ENCODE results near the gene SCNN1A.

Gene SCNN1A

GRCh38 chr12:6375269-6376078 is at the start of gene SCNN1A:
SCNN1A (minus strand) TSS chr12:6375563; CDS start chr12:6374783, 780 bp downstream.
- peak within 1 kb of the TSS; percentile 82 for H3K27ac Mint-ChIP-seq
- H3K27me3 Mint-ChIP-seq = peaks cover 3% of the 10 kb centered on the region
- H3K4me3 Mint-ChIP-seq = peak within 1 kb of the TSS; percentile 52
- H3K4me1 Mint-ChIP-seq (ENCODE audit: low read depth) = peaks cover 35% of the 10 kb centered on the region
- H3K36me3 Mint-ChIP-seq (ENCODE audit: low read depth) = no peaks in the 10 kb centered on the region
- H3K9me3 Mint-ChIP-seq = no peaks in the 10 kb centered on the region

GRCh38 chr12:6424866-6425265 is 49.5 kb upstream of the SCNN1A start:
- H3K9me3 Mint-ChIP-seq = no peaks in the 10 kb centered on the region
- peak overlapping the region; percentile 93 for H3K27ac Mint-ChIP-seq
- no peaks in the 10 kb centered on the region for H3K27me3 Mint-ChIP-seq
- H3K36me3 Mint-ChIP-seq (ENCODE audit: low read depth) = no peaks in the 10 kb centered on the region
- H3K4me3 Mint-ChIP-seq = peak overlapping the region; percentile 52
- H3K4me1 Mint-ChIP-seq (ENCODE audit: low read depth) = peaks cover 61% of the 10 kb centered on the region

DNA sequence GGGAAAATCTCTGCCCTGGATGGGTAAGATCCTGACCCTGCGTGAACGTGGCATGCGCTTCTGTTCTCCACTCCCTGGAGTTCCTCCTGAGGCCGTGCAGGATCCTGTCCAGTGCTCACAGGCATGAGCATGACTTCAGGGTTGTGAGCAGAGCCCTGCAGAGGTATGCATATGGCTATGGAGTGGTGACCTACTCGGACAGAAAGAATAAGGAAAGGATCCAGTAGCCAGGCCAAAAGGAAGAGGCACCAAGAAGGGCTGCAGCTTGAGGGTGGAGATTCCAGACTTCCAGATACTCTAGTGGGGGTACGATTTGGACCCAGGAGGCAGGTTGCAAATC is 48.6 kb upstream of the SCNN1A start:
- no peaks in the 10 kb centered on the region for H3K36me3 Mint-ChIP-seq (ENCODE audit: low read depth)
- no peaks in the 10 kb centered on the region for H3K9me3 Mint-ChIP-seq
- peak overlapping the region; percentile 65 for H3K4me3 Mint-ChIP-seq
- peaks cover 56% of the 10 kb centered on the region for H3K4me1 Mint-ChIP-seq (ENCODE audit: low read depth)
- peak overlapping the region; percentile 95 for H3K27ac Mint-ChIP-seq
- no peaks in the 10 kb centered on the region for H3K27me3 Mint-ChIP-seq

DNA sequence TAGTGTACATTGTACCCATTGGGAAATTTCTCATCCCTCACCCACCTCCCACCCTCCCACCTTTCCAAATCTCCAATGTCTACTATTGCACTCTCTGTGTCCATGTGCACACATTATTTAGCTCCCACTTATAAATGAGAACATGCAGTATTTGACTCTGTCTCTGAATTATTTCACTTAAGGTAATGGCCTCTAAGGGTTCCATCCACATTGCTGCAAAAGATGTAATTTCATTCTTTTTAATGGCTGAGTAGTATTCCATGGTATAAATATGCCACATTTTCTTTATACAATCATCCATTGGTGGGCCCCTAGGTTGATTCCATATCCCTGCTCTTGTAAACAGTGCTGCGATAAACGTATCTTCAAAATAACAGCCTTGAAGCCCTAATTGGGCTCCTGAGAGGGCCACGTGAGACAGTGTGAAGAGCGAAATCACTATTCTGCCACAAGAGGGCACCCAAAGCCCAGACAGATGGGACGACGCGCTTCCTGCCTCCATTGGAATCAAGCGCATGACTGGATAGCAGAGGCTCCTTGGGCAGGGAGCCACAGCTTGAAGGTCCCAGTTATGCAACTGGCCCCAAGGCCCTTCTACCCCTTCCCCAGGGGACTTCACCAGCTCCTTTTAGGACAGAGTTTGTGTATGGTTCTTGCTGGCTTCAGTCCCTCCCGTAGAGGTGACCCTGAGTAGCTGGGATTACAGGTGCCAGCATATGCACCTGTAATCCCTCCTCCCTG is 48.1 kb upstream of the SCNN1A start:
- no peaks in the 10 kb centered on the region for H3K36me3 Mint-ChIP-seq (ENCODE audit: low read depth)
- no peaks in the 10 kb centered on the region for H3K9me3 Mint-ChIP-seq
- H3K27ac Mint-ChIP-seq = peak overlapping the region; percentile 95
- peaks cover 53% of the 10 kb centered on the region for H3K4me1 Mint-ChIP-seq (ENCODE audit: low read depth)
- no peaks in the 10 kb centered on the region for H3K27me3 Mint-ChIP-seq
- peak overlapping the region; percentile 65 for H3K4me3 Mint-ChIP-seq

GRCh38 chr12:6420364-6420763 is 45.0 kb upstream of the SCNN1A start:
- no peaks in the 10 kb centered on the region for H3K27me3 Mint-ChIP-seq

GRCh38 chr12:6418796-6419195 is 43.4 kb upstream of the SCNN1A start:
- Mint-ChIP-seq H3K4me3 (no peak overlapping the region), H3K36me3 (ENCODE audit: low read depth) (no peaks in the 10 kb centered on the region), H3K4me1 (ENCODE audit: low read depth) (peaks cover 20% of the 10 kb centered on the region), H3K27me3 (no peaks in the 10 kb centered on the region), H3K9me3 (no peaks in the 10 kb centered on the region), H3K27ac (no peak overlapping the region)

More at GRCh38 chr12:6420364-6420763, 45.0 kb upstream of the SCNN1A start:
- Mint-ChIP-seq H3K4me1 (ENCODE audit: low read depth) (peaks cover 35% of the 10 kb centered on the region), H3K4me3 (no peak overlapping the region), H3K9me3 (no peaks in the 10 kb centered on the region), H3K27ac (no peak overlapping the region), H3K36me3 (ENCODE audit: low read depth) (no peaks in the 10 kb centered on the region)

DNA sequence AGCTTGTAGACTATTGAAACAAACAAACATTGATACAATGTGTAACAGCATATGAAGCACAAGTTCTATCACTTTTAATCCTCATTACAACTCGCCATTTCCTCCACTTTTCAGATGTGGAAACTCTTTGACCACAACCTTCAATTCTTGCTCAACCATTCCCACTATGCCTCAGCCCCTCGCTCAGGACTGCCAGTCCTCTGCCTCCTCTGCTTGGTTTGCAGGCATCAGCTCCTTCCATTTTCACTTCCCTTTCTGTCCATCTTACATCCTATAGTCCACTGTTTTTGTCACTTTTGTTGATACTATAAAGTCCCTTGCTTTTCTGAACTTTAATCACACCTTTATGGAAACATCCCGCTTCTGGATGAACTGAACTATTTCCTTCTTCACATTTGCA is 41.2 kb upstream of the SCNN1A start:
- Mint-ChIP-seq H3K4me1 (ENCODE audit: low read depth) (peaks cover 13% of the 10 kb centered on the region), H3K27ac (peak overlapping the region; percentile 54), H3K9me3 (no peaks in the 10 kb centered on the region), H3K36me3 (ENCODE audit: low read depth) (no peaks in the 10 kb centered on the region), H3K27me3 (no peaks in the 10 kb centered on the region), H3K4me3 (no peak overlapping the region)

DNA sequence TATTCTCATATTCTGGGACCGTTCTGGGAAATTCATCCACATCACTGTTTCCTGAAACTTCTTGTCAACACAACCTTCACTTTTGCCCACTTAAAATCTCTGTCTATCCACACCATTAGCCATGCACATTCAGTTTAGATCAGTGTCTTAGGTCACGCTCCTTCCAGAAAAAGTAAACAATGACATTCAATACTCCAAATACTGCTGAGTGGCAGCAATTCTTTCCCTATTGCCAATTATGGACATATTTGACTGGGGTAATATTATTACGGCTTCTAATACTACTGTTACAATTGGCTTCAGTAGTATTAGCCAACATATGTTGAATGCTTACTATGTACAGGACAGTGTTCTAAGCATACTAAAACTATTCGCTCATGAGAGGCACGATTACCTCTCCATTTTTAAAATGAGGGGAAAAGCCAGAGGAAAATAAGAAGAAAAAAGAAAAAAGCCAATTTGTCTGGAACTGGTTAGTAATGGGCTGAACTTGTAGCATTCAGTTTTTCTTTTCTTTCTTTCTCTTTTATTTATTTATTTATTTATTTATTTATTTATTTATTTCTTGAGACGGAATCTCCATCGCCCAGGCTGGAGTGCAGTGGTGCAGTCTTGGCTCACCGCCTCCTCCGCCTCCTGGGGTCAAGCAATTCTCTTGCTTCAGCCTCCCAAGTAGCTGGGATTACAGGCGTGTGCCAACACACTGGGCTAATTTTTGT is 32.0 kb upstream of the SCNN1A start:
- no peaks in the 10 kb centered on the region for H3K27me3 Mint-ChIP-seq
- H3K4me1 Mint-ChIP-seq (ENCODE audit: low read depth) = no peaks in the 10 kb centered on the region
- H3K27ac Mint-ChIP-seq = no peak overlapping the region
- no peaks in the 10 kb centered on the region for H3K9me3 Mint-ChIP-seq
- no peaks in the 10 kb centered on the region for H3K36me3 Mint-ChIP-seq (ENCODE audit: low read depth)
- H3K4me3 Mint-ChIP-seq = no peak overlapping the region

DNA sequence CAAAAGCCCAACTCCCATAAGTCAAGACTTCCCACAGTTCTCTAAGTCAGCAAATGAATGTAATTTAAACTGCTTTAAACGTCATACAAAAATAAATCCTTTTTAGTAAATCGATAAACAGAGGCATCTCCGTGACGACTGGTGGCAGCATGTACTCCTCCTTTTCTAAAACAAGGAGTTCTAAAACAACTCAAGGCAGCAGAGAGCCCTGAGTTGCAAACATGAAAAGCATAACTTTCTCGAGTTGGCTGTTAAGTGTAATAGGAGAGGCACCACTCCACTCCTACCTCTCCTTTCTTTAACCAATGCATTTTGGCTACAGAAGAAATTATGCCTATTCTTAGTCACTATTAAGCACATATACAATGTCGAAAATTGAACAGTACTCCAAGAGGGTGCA is 30.6 kb upstream of the SCNN1A start:
- no peaks in the 10 kb centered on the region for H3K27me3 Mint-ChIP-seq
- no peak overlapping the region for H3K27ac Mint-ChIP-seq
- no peaks in the 10 kb centered on the region for H3K9me3 Mint-ChIP-seq
- no peak overlapping the region for H3K4me3 Mint-ChIP-seq
- H3K36me3 Mint-ChIP-seq (ENCODE audit: low read depth) = no peaks in the 10 kb centered on the region
- no peaks in the 10 kb centered on the region for H3K4me1 Mint-ChIP-seq (ENCODE audit: low read depth)

- no peaks in the 10 kb centered on the region for H3K9me3 Mint-ChIP-seq
- no peaks in the 10 kb centered on the region for H3K4me1 Mint-ChIP-seq (ENCODE audit: low read depth)
- no peaks in the 10 kb centered on the region for H3K36me3 Mint-ChIP-seq (ENCODE audit: low read depth)
- no peak overlapping the region for H3K27ac Mint-ChIP-seq
- no peak overlapping the region for H3K4me3 Mint-ChIP-seq
- H3K27me3 Mint-ChIP-seq = no peaks in the 10 kb centered on the region
These were observed 29.0 kb upstream of the SCNN1A start for GRCh38 chr12:6404390-6404789.

DNA sequence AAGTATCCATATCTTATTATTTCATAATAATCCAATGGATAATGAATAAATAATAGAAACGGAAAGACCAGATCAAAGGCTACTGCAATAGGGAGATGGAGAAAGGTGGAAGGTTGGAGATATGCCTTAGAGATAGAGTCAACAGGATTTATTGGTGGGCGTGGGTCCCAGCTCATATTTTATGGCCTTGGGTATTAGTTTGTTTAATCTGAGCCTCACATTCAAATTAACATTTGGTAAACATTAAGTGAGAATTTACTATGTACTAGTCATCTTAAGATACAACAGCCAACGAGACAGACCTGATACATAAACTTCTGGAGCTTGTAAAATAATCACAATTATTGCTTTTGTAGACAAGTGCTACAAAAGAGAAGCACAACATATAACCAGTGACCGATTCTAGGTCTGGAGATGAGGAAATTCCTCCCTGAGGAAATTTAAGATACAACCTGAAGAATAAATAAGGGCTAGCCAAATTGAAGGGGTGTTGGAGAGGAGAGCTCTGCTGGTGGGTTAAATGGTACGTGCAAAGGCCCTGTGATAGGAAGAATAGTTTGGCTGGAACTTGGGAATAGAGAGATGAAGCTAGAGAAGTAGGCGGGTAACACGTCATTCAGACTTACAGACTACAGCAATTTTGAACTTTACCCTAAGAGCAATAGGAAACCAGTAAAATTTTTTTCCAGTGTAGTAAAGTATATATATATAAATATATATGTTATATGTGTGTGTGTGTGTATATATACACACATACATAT is 24.7 kb upstream of the SCNN1A start:
- no peaks in the 10 kb centered on the region for H3K36me3 Mint-ChIP-seq (ENCODE audit: low read depth)
- no peaks in the 10 kb centered on the region for H3K27me3 Mint-ChIP-seq
- H3K4me1 Mint-ChIP-seq (ENCODE audit: low read depth) = no peaks in the 10 kb centered on the region
- no peak overlapping the region for H3K4me3 Mint-ChIP-seq
- no peaks in the 10 kb centered on the region for H3K9me3 Mint-ChIP-seq
- no peak overlapping the region for H3K27ac Mint-ChIP-seq

GRCh38 chr12:6396031-6396430 is 20.7 kb upstream of the SCNN1A start:
- Mint-ChIP-seq H3K9me3 (no peaks in the 10 kb centered on the region), H3K27me3 (no peaks in the 10 kb centered on the region), H3K4me1 (ENCODE audit: low read depth) (no peaks in the 10 kb centered on the region), H3K4me3 (no peak overlapping the region), H3K27ac (no peak overlapping the region), H3K36me3 (ENCODE audit: low read depth) (no peaks in the 10 kb centered on the region)

DNA sequence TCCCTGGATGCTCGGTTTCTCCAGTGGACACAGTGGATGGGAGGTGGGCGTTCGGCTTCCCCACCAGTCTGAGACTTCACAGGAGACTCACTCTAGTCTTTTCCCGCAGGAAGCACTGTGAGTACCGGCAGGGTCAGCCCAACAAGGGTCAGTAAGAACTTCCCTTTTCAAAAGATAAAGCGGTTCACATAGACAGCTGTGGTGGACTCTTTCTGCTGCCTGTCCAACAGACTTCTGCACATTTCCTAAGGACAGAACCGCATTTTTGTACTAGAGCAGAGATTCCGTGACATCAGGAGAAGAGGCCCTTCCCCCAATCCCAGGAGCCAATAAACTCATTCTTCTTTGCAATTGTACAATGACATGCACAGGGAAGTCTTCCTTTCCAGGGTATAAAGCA is 19.0 kb upstream of the SCNN1A start:
- Mint-ChIP-seq H3K27me3 (no peaks in the 10 kb centered on the region), H3K4me1 (ENCODE audit: low read depth) (no peaks in the 10 kb centered on the region), H3K27ac (no peak overlapping the region), H3K9me3 (no peaks in the 10 kb centered on the region), H3K36me3 (ENCODE audit: low read depth) (no peaks in the 10 kb centered on the region), H3K4me3 (no peak overlapping the region)

- no peaks in the 10 kb centered on the region for H3K4me1 Mint-ChIP-seq (ENCODE audit: low read depth)
- no peak overlapping the region for H3K27ac Mint-ChIP-seq
- no peaks in the 10 kb centered on the region for H3K27me3 Mint-ChIP-seq
These were observed 17.7 kb upstream of the SCNN1A start for GRCh38 chr12:6393109-6393508.

More at GRCh38 chr12:6393109-6393508, 17.7 kb upstream of the SCNN1A start:
- Mint-ChIP-seq H3K4me3 (no peak overlapping the region), H3K9me3 (no peaks in the 10 kb centered on the region), H3K36me3 (ENCODE audit: low read depth) (no peaks in the 10 kb centered on the region)

Data from stimulated activated naive CD8-positive, alpha-beta T cell treated with anti-CD3 and anti-CD28 coated beads, Interleukin-15, Interleukin-2, amounts not matched to agents 100 ng/mL and 50 ng/mL, for 24 hours (primary cell).